ENCODE results near the gene C4orf51. TPM values are rescaled to one million over a fixed set of nuclear protein-coding genes. Genes with fewer than 3 reads are reported as not detected.

Gene C4orf51
- total and polyA plus RNA-seq, 2 donors (not counting 1 experiment from before 2014, with no cell fraction given), result not detected

DNA sequence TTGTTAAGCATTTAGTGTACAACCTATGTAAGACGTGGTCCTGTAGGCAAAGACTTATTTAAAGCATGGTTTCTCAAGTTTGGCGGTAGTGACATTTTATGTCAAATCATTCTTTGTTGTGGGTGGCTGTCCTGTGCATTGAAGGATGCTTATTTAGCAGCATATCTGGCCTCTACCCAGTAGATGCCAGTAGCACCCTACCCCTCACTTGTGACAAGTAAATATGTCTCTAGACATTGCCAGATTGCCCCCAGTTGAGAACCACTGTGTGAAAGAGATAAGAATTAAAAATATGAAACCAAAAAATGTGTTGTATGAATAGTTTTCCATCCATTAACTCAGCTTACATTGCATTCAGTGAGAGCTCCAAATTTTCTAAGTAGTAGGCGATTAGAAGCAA, 35.2 kb upstream of the C4orf51 start:
- Histone ChIP-seq H3K9ac (ENCODE audit: insufficient read depth, low read length) (no peak overlapping the region), H3K4me3 (replicated peaks in 1 of 4; ENCODE audit: control extremely low read depth in 1 of 4, insufficient read depth in 1 of 4, low read depth in 3 of 4, low read length in 4 of 4) (no peak overlapping the region)

DNA sequence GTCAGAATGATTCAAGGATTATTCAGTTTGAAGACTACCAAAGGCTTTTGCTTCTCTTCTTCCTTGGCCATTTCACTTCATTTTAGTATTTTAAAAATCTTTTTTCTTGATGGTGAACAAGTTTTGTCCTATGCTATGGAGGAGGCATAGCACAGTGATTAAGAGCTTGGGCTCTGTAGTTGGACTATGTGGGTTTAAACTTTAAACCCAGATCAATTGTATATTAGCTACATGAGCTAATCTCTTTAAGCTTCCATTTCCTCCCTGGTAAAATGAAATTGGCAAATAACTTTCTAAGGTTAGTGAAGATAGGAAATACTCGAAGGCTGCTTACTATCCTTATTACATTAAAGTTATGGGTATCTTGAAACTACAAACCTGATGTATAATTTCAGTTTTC, 23.8 kb upstream of the C4orf51 start:
- Histone ChIP-seq H3K79me2 (ENCODE audit: control insufficient read depth, insufficient read depth, low read length) (no peaks in the 10 kb centered on the region), H3K27me3 (ENCODE audit: control insufficient read depth, insufficient read depth, low read length) (no peaks in the 10 kb centered on the region), H3K36me3 (ENCODE audit: control insufficient read depth, insufficient read depth, low read length) (no peaks in the 10 kb centered on the region), H3K9me3 (ENCODE audit: control insufficient read depth, insufficient read depth, low read depth, low read length) (no peaks in the 10 kb centered on the region), H3K4me3 (replicated peaks in 1 of 4; ENCODE audit: control extremely low read depth in 1 of 4, insufficient read depth in 1 of 4, low read depth in 3 of 4, low read length in 4 of 4) (no peak overlapping the region), H3K27ac (ENCODE audit: insufficient read depth, low read length) (no peak overlapping the region), H2AFZ (ENCODE audit: low read length) (no peak overlapping the region), H3K9ac (ENCODE audit: insufficient read depth, low read length) (no peak overlapping the region), H3K4me1 (ENCODE audit: control insufficient read depth, extremely low read depth, insufficient read depth, low read length) (no peaks in the 10 kb centered on the region), H3K4me2 (ENCODE audit: extremely low read depth, insufficient read depth, low read length) (no peak overlapping the region), H4K20me1 (ENCODE audit: control insufficient read depth, extremely low read depth, insufficient read depth, low read length) (no peaks in the 10 kb centered on the region)
- TF ChIP-seq EZH2 (IDR thresholded peaks at IDR 0.05; ENCODE audit: low read length, missing control alignments), result no peak
- TF ChIP-seq, protein P1, sequence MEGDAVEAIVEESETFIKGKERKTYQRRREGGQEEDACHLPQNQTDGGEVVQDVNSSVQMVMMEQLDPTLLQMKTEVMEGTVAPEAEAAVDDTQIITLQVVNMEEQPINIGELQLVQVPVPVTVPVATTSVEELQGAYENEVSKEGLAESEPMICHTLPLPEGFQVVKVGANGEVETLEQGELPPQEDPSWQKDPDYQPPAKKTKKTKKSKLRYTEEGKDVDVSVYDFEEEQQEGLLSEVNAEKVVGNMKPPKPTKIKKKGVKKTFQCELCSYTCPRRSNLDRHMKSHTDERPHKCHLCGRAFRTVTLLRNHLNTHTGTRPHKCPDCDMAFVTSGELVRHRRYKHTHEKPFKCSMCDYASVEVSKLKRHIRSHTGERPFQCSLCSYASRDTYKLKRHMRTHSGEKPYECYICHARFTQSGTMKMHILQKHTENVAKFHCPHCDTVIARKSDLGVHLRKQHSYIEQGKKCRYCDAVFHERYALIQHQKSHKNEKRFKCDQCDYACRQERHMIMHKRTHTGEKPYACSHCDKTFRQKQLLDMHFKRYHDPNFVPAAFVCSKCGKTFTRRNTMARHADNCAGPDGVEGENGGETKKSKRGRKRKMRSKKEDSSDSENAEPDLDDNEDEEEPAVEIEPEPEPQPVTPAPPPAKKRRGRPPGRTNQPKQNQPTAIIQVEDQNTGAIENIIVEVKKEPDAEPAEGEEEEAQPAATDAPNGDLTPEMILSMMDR (conservative IDR thresholded peaks at IDR 0.05 in 1 of 2, IDR thresholded peaks at IDR 0.05 in 1 of 2; ENCODE audit: low read depth in 1 of 2, low read length in 2 of 2), result no peak
- DNase-seq (ENCODE audit: low read depth in 2 of 2), result no peak

More for the DNA sequence above, 35.2 kb upstream of the C4orf51 start:
- H3K4me2 ChIP-seq (ENCODE audit: extremely low read depth, insufficient read depth, low read length), result no peak overlapping the region
- no peaks in the 10 kb centered on the region for H3K79me2 ChIP-seq (ENCODE audit: control insufficient read depth, insufficient read depth, low read length)
- no peaks in the 10 kb centered on the region for H3K4me1 ChIP-seq (ENCODE audit: control insufficient read depth, extremely low read depth, insufficient read depth, low read length)
- H4K20me1 ChIP-seq (ENCODE audit: control insufficient read depth, extremely low read depth, insufficient read depth, low read length), result no peaks in the 10 kb centered on the region
- H2AFZ ChIP-seq (ENCODE audit: low read length), result no peak overlapping the region
- no peaks in the 10 kb centered on the region for H3K9me3 ChIP-seq (ENCODE audit: control insufficient read depth, insufficient read depth, low read depth, low read length)
- no peak overlapping the region for H3K27ac ChIP-seq (ENCODE audit: insufficient read depth, low read length)
- no peak for TF ChIP-seq EZH2 (IDR thresholded peaks at IDR 0.05; ENCODE audit: low read length, missing control alignments)
- TF ChIP-seq, protein P1 (conservative IDR thresholded peaks at IDR 0.05 in 1 of 2, IDR thresholded peaks at IDR 0.05 in 1 of 2; ENCODE audit: low read depth in 1 of 2, low read length in 2 of 2), result no peak
- no peaks in the 10 kb centered on the region for H3K27me3 ChIP-seq (ENCODE audit: control insufficient read depth, insufficient read depth, low read length)
- DNase-seq (ENCODE audit: low read depth in 2 of 2), result no peak
- no peaks in the 10 kb centered on the region for H3K36me3 ChIP-seq (ENCODE audit: control insufficient read depth, insufficient read depth, low read length)

DNA sequence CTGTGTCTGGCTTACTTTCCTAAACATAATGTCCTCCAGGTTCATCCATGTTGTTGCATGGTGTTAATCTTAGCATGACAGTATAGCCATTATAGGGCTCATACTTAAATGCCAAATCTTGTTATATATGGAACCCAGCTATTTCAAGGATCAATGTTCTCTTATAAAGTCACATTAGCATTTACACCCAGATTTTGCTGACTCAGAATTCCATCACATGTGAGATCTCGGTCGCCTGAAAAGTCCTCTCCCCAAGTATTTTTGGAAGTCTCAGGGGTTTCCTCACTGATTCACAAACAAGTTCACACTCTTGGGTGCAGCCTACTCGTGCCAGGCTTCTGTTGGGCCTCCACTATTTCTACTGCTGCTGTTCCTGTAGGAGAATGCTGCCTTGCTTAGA, 19.9 kb upstream of the C4orf51 start:
- no peak overlapping the region for H3K4me2 ChIP-seq (ENCODE audit: extremely low read depth, insufficient read depth, low read length)
- H3K9me3 ChIP-seq (ENCODE audit: control insufficient read depth, insufficient read depth, low read depth, low read length), result no peaks in the 10 kb centered on the region
- no peaks in the 10 kb centered on the region for H4K20me1 ChIP-seq (ENCODE audit: control insufficient read depth, extremely low read depth, insufficient read depth, low read length)
- no peaks in the 10 kb centered on the region for H3K4me1 ChIP-seq (ENCODE audit: control insufficient read depth, extremely low read depth, insufficient read depth, low read length)
- TF ChIP-seq EZH2 (IDR thresholded peaks at IDR 0.05; ENCODE audit: low read length, missing control alignments), result no peak
- TF ChIP-seq, protein P1 (conservative IDR thresholded peaks at IDR 0.05 in 1 of 2, IDR thresholded peaks at IDR 0.05 in 1 of 2; ENCODE audit: low read depth in 1 of 2, low read length in 2 of 2), result no peak
- no peaks in the 10 kb centered on the region for H3K27me3 ChIP-seq (ENCODE audit: control insufficient read depth, insufficient read depth, low read length)
- no peaks in the 10 kb centered on the region for H3K36me3 ChIP-seq (ENCODE audit: control insufficient read depth, insufficient read depth, low read length)
- H3K9ac ChIP-seq (ENCODE audit: insufficient read depth, low read length), result no peak overlapping the region
- no peak overlapping the region for H2AFZ ChIP-seq (ENCODE audit: low read length)
- no peak for DNase-seq (ENCODE audit: low read depth in 2 of 2)
- H3K4me3 ChIP-seq (replicated peaks in 1 of 4; ENCODE audit: control extremely low read depth in 1 of 4, insufficient read depth in 1 of 4, low read depth in 3 of 4, low read length in 4 of 4), result no peak overlapping the region
- no peak overlapping the region for H3K27ac ChIP-seq (ENCODE audit: insufficient read depth, low read length)
- no peaks in the 10 kb centered on the region for H3K79me2 ChIP-seq (ENCODE audit: control insufficient read depth, insufficient read depth, low read length)

Data from fibroblast of lung (primary cell).